ENCODE data around the gene PCSK4.
"Not testable (repeated sequence)": the region's sequence is repeated elsewhere in the genome, so short reads cannot be mapped to it uniquely, and the experiment has no call there.

The PCSK4 gene

DNA sequence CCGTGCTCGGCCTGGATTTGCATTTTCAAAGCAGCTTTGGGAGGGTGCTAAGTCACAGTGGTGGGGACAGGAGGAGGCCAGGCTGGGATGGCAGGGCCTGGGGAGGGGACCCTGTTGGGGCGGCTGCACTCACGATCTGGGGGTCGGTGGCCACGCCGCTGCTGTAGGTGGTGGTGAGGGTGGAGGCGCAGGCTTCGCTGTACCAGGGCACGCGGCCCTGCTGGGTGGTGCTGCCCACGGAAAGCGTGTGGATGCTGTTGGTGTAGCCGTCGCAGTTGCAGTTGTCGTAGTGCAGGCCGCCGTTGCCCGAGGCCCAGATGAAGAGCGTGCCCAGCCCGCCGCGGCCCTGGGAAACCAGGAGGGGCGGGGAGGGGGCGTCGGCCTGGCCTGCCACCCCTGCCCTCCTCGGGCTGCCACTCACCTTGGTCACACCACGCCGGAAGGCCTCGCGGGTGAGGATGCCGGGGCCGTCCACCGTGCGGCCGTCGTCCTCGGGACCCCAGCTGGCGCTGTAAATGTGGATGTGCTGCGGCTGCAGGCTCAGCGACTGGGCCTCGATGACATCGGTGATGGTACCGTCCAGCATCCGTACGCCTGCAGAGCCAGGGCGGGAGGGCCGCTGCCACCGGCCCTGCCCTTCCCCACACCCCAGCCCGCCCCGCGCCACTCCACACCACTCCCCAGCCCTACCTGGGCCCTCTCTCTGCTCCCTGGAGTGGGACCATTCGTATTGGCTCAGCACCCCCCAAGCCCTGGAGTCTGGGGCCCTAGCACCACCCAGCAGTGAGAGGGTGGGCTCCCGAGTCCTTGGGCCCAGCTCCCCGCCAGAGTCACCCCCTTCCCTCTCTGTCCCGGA lies 3.2 kb downstream of the PCSK4 start:
- DNase-seq, result no peak

DNA sequence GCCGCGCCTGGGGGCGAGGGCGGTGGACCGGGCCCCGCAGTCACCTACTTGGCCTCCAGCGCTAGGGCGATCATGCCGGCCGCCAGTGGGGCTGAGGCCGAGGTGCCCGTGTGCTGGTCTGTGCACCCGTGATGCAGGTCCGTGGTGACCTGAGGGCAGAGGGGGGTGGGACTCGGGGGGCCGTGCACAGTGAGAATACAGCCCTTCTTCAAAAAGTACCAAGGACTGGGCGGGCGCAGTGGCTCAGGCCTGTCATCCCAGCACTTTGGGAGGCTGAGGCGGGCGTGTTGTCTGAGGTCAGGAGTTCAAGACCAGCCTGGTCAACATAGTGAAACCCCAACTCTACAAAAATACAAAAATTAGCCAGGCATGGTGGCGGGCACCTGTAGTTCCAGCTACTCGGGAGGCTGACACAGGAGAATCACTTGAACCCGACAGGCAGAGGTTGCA lies 6.1 kb downstream of the PCSK4 start:
- no peak for DNase-seq

DNA sequence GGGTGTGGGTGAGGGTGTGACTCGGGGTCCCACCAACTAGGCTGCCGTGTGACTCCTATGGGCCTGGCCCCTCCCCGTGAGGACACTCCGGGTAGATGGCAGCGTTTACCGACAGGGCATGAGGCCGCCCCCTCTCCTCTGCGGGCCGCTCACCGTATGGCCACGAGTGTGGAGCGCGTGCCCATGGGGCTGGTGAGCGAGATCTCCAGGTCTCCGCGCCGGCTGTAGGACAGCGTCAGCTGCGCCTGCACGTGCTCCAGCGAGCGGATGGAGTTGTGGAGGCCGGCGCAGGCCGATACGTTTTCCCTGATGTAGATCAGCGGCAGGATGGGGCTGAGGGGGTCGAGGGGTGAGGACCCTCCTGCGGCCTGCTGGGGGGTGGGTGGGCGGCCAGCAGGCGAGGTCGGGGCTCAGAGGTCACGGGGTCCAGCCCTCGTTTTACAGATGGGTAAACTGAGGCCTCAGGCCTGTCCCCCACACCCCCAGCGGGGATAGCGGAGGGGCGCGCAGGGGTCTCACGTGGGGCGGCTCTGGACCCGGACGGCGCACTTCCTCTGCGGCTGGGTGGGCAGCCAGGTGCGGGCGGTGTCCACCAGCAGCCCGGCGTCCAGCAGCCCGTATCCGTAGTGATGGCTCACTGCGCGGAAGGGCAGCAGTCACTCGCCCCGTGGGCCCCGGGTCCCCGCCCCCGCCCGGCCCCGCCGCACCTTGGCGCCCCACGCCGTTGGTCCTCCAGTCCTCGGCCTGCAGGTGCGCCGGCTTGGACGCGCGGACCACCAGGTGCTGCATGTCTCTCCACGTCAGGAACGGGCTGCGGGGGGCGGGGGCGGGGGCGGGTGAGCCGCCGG lies 6.8 kb downstream of the PCSK4 start:
- no peak for DNase-seq

DNA sequence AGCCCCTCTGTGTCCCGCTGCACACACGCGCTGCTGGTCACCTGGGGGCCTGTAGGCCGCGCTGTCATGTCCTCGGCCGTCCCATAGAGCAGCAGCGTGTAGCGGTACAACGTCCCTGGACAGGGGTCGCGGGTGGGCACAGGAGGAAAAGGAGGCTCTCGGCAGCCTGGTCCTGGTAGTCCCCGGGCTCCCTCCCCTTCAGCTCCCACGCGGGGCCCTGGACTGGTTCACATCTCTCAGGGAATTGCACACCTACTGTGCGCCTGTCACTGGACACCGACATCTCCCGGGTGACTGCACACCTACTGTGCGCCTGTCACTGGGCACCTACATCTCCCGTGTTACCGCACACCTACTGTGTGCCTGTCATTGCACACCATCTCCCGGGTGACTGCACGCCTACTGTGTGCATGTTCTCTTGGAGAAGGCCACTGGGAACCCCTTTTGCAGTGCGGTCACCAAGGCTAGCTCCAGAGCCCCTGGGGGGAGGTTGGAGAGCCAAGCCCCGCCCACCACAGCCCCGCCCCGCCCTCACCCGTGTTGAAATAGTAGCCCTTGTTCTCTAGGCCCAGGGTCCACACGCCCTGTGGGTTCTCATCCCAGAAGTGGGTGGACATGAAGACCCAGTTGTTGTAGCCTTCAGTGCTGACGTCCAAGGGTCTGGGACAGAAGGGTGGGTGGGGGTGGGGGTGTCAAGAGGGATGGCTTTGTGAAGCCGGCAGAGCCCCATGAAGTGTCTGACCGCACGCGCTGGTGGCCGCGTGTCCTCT lies 7.6 kb downstream of the PCSK4 start:
- DNase-seq, result no peak

DNA sequence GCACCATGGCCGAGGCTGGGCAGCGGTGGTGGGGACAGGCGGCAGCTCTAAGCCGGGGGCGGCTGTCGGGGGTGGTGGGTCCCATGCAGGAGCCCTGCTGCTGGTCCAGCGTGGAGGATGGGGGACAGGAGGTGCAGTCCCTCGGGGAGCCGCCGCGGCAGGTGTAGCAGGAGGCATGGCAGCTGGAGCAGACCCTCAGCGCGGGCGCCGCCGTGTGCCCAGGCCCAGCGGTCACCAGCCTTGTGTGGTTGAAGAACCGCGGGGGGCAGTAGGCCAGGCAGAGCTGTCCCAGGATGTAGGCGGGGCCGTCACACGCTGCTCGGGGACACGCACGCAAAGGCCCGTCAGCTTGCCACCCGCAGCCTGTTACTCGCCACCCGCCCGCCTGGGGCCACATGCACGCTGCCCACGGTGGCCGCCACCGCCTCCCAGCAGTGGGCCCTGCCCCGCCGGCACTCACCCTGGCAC lies 8.2 kb downstream of the PCSK4 start:
- no peak for DNase-seq

DNA sequence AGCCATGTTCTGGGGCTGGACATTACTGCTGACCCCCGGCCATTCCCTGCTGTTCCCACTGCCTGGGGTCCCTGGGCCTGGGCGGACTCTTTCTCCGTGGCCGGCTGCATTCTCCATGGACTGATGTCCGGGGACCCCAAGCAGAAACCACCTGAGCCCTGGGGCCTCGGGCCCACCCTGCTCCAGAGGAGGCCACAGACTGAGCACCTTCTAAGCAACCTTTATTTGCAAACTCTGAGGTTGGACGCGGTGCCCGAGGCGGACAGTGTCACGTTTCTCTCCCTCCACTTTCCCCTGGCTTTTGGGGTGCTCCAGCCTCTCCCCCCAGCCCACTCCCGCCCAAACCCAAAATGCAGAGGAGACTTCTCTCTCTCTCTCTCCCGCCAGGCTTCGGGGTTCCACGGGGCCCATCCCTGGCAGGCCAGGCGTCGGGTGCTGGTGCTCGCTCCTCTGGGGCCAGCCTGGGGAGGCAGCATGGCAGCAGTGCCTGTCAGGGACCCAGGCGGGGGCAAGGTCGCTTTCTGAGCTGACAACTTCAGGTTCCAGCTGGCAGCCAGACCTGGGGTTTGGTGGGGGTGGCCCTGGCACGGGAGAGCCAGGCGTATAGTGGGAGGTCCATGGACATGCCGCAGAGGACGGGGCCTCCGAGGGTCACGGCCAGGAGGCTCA lies 8.8 kb downstream of the PCSK4 start:
- no peak for DNase-seq

DNA sequence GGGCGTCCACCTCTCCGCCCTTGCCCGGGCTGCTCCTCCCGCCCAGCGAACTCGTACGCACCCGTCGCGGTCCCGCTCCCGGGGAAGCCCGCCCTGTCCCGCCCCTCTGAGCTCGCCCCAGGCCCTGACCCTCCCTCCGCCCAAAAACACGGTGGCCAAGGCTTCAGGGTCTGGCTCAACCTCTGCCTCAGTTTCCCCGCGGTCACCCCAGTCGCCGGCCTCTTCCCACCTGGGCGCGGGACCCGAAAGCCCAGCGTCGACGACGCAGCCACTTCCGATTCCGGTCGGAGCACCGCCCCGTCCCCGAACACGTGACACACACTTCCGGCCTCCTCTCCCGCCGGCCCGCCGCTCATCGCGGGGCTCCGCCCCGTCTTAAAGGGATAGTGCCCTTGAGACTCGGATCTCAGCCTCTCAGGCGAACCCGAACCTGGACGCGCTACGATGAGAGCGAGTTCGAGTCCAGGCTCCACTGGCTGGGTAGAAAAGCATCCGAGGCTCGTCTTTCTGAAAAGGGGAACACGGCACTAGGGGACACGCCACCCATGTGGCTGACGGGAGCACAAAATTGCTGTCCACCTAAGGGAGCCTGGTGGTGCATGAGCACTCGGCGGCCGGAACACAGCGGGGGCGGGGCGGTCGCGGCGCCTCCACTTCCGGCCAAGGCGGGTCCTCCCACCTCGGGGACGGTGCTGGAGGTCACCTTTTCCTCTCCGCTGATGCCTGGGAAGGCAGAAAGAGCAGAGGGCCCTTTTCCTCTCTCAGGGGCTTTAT lies 11.0 kb downstream of the PCSK4 start, which contains the start of gene C19orf25:
C19orf25 (minus strand) TSS at position 282 of the 774 bp plus-strand sequence. CDS start 312 bp downstream, outside the sequence.
- DNase-seq, result peak; percentile 94

DNA sequence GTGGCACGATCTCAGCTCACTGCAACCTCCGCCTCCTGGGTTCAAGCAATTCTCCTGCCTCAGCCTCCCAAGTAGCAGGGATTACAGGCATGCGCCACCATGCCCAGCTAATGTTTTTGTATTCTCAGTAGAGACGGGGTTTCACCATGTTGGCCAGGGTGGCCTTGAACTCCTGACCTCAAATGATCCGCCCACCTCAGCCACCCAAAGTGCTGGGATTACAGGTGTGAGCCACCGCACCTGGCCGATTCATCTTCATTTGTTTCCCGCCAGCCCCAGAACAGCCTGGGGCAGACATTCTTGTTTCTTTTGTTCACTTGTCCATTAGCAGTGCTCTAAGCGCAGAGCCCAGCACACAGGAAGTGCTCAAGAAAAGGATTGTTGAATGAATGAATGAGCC lies 13.1 kb downstream of the PCSK4 start:
- not testable (repeated sequence) for DNase-seq

DNA sequence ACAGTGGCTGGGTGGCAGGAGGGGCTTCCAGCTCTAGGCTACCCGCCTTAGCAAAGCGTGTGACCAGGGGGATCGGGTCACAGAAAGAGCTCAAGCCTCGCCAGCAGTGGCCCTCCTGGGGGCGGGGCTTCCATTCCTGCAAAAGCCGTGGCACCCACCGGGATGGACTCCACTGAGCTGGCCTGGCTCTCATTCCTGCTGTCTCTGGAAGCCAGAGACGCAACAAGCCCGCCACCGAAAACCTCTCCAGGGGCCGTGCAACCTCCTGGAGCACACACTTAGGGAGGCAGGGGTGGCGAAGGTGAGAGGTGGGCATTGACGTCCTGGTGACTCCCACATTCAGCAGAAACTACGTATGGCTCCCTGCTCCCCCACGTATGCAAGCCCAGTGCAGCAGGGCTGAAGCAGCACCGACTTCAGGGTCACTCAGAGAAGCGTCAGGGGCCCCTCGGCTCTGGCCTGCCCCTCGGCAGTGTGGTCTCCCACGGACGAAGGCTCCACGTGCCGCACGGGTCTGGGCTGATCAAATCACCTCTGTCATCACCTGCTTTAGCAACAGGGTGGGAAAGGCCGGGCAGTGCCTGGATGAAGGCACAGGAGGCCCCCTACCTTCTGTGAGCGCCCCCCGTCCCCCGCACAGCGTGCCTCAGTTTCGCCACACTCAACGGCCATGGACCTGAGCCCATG lies 14.3 kb downstream of the PCSK4 start:
- DNase-seq, result no peak

DNA sequence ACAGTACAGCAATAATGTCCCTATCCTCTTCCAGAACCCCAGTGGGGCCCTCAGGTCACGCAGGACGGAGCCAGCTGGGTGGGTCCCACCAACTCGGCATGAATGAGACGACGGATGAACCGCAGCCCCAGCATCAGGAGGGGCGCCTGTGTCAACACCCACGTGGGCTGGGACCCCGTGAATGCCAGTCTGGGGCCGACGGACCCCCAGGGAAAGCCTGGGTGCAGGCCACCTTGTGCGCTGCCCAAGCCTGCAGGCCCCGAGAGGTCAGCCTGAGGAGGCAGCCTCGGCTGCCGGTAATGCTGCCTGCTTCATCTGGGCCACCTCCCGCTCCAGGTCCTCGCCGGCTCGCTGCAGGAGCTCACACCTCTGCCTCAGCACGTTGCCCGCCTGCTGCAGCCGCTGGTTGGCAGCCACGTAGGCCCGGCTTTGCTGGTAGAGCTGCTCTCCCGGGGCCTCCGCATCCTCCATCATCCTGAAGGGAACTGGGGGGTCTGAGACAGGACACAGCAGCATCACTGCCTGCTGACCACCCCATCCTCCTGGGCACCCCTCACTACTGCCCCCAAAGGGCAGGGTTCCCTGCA lies 15.3 kb downstream of the PCSK4 start:
- DNase-seq, result no peak

DNA sequence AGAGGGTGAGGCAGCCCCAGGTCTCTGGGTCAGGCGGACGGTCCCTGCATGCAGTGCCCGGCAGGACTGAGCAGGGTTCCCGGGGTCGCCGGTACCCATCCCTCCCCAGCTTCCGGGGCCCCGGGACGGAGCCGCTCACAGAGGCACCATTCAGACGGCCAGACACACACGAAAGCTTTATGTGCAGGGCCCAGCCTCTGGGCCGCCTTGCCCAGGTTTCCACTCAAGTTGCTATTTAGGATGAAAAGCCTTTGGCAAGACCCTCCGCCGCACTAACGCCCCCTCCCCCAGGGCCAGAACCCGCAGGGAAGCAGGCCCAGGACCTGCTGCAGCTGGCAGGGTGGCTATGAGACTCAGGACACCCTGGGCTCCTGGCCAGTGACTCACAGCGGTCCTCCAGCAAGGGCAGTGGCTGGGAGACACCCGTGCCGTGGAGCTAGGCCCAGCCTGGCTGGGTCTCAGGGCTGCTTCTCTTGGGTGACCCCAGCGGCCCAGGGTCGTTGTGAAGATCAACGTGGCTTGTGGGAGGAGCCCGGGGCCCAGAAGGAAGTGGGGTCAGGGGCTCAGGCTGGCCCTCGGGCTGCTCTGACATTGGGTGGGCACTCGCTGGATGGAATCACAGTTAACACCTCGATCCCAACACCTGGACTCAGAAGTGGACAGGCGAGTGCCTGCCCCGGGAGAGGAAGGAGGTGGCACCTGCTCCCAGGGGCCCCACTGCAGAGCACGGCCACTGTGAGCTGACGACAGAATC lies 16.0 kb downstream of the PCSK4 start:
- no peak for DNase-seq

DNA sequence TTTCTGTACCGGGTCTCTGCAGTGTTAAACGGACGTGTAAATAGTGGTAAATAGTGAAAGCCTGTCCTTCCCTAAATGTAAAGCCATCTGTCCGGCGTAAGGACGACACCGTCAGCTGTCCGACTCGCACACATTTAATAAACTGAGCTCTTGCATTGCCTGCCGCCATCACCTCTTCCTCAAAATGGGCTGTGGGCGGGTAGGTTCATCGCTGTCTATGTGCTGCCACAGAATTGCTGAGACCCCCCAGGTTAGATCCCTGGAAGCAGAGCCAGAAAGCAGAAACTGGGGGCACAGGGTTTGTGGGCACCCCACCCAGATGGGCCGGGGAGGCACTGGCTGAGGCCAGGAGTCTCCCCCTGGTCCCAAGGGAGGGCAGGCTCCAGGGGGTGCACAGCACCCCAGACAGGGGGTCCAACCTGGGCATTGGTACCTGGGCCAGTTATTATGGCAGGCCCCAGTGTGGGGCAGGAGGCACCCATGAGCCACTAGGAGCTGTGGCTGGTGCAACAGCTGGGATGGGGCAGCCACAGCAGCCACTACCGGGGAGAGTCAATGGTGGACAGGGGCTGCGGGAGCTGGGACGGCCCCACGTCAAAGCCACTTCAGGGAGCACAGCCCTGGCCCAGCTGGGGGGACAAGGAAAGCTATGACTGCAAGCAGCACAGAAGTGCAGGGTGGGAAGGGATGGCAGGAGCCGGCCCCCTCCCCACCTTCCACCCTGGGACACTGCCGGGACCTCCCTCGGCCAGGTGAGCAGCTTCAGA lies 16.9 kb downstream of the PCSK4 start:
- no peak for DNase-seq

DNA sequence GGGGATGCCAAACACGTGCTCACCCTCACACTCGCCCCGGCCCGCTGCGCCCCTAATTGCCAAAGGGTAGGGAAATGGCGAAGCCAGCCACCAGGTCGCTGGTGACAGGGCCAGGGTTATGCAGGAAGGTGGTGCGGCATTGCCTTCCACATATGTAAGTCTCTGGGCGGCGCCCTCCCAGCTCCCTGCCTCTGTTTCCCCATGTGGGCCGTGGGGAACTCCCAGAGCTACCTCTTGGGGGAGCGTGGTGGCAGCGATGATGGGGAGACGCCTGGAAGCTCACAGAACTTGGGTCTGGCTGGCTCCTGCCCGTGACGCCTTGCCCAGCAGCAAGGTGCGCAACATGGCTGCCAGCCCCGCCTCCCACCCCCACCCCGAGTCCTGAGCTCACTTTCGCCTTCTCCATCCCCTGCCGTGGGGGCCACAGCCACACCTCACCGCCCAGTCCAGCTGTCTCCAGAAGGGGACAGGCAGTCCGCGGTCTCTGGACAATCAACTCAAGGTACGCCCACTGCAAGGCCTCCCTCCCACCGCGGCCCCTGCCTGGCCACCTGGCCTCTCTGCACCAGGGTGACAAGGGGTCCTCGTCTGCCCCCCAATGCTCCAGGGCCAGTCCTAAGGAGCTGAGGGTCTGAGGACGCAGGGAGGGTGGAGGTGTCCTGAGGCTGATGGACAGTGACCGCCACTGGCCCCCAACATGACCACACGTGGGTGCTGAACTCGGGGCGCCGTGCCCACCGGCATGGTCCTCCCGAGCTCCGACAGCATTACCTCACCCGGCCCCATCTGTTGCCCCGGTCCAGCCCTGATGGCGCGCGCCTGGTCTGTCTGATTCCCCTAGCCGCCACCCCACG lies 17.7 kb downstream of the PCSK4 start:
- DNase-seq, result no peak

DNA sequence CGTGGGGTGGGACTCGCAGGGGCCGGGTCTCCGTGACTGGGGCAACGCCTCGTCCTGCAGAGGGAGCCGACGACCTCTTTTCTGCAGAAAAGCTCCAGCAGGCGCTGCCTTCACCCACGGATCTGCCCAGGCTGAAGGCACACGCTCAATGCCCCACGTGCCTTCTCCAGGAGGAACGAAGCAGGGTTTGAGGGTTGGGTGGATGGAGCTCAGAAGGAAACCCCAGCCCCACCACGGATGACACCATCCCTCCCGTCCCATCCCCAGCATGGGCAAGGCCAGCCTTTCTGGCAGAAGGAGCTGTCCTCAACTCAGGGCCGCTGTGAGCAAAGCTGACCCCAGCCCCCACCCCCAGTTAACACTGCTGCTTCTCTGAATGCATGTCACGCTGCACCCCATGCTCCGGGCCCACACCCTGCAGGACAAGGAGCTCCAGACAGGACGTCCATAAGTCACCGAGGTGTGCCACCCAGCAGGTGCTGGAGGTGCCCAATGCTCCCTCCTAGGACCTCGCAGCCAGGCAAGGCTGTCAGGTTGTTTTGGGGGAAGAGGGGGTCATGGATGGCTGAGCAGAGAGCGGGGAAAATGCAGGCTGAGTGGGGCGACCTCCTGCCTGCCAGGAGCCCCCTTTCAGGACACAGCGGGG lies 18.5 kb downstream of the PCSK4 start:
- DNase-seq, result no peak

DNA sequence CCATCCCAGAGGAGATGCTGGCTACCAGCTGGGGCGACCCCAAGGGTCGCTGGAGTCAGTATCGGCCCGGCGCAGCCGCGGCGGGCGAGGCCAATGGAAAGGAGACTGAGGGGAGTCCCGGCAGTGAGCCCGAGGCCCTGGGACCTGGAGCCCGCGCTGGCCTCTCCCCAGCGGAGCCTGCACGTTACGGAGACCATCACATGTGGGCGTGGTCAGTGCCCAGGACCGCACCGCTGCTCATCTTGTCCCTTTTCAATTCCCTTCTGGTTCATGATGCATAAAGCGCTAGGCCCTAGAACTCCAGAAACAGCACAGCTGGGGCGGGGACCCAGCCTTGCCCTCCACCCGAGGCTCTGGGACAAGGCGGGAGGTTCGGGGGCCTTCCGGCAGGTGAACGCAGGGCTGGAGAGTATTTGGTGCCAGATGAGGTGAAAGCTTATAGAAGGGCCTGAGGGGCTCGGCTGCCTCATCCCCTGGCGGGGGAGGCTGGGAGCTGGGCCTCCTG lies 19.1 kb downstream of the PCSK4 start:
- no peak for DNase-seq

DNA sequence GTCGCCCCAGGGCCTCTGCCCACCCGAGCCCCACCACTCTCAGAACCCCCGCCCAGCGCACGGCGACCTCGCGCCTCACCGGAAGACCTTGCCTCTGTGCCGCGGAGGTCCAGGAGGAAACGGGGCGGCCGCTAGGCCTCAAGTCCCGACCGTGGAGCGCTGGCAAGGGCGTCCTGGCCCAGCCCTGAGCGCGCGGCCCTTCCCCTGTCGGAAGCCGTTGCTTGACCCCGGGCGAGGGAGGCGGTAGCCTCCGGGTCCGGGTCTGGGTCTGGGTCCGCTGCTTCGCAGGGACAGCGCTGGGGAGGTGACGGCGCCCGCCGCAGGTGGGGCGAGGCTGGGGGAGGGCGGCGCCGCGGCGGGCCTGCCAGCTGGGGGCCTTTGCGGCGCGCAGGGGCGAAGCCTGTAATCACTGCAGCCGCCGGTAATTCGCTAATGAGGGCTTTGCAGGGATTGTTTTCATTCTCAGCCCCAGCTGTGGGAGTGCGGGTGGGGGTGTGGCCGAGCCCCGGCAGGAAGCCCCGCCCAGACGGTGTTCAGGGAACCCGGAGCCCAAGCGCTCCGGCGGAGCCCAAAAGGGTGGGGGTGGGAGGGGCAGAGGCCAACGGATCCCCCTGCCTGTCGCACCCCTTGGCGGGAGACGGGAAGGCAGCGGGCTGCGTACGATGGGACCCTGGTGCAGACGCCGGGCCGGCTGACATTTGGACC lies 19.7 kb downstream of the PCSK4 start:
- DNase-seq, result peak; percentile 79

DNA sequence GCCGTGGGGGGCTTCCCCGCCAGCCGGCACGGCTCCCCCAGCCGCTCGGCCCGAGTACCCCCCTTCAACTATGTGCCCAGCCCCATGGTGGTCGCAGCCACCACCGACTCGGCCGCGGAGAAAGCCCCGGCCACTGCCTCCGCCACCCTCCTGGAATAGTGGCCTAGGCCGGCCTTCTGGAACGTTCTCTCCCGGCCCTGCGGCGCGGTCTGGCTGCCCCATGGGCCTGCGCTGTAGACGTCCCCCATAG lies 20.2 kb downstream of the PCSK4 start:
- DNase-seq, result no peak
